Loucy (cell line): ENCODE measurements around the gene DHX40.
"Not testable (repeated sequence)": the region's sequence is repeated elsewhere in the genome, so short reads cannot be mapped to it uniquely, and the experiment has no call there.

Experiments used
- H2AFZ ChIP-seq: fragments of 200-600 bp; sonication (generic); 2 replicates; pipeline ENCODE4 v1.6.0; 2016; ENCODE audit warnings: antibody characterized with exemption, mild to moderate bottlenecking, low read length, moderate library complexity
- H3F3A ChIP-seq: fragments of 200-600 bp; 2 replicates; pipeline ENCODE4 v1.6.0; 2016; ENCODE audit warnings: antibody characterized with exemption, low read depth, mild to moderate bottlenecking
- H3K27me3 ChIP-seq: fragments of 200-600 bp; sonication (generic); 2 replicates; pipeline ENCODE4 v1.6.1; 2014; ENCODE audit warnings: low read length, mild to moderate bottlenecking; ENCODE audit not compliant: insufficient read depth, poor library complexity, severe bottlenecking
- H3K36me3 ChIP-seq: fragments of 200-600 bp; sonication (generic); 2 replicates; pipeline ENCODE4 v1.6.1; 2016; ENCODE audit warnings: low read length; ENCODE audit not compliant: insufficient read depth
- H3K4me1 ChIP-seq: fragments of 200-600 bp; sonication (generic); 2 replicates; pipeline ENCODE4 v1.5.1; 2014; ENCODE audit warnings: low read length, mild to moderate bottlenecking; ENCODE audit not compliant: insufficient read depth, poor library complexity, severe bottlenecking
- H3K4me2 ChIP-seq: fragments of 200-600 bp; sonication (generic); 2 replicates; pipeline ENCODE4 v1.6.0; 2014; ENCODE audit warnings: antibody characterized with exemption, low read length, low read depth, mild to moderate bottlenecking; ENCODE audit not compliant: poor library complexity, severe bottlenecking
- H3K4me3 ChIP-seq: fragments of 200-600 bp; sonication (generic); 2 replicates; pipeline ENCODE4 v1.5.1; 2014; ENCODE audit warnings: low read length, mild to moderate bottlenecking, mixed read lengths; ENCODE audit not compliant: poor library complexity, severe bottlenecking
- H3K79me2 ChIP-seq: fragments of 200-600 bp; sonication (generic); 2 replicates; pipeline ENCODE4 v1.6.1; 2014; ENCODE audit warnings: low read length; ENCODE audit not compliant: insufficient read depth
- H3K9ac ChIP-seq: fragments of 200-600 bp; sonication (generic); 2 replicates; pipeline ENCODE4 v1.6.0; 2014; ENCODE audit warnings: mild to moderate bottlenecking, low read depth, low read length, moderate library complexity; ENCODE audit not compliant: poor library complexity, severe bottlenecking
- H3K9me2 ChIP-seq: fragments of 200-600 bp; sonication (generic); replicated peaks from 2 replicates; pipeline ENCODE4 v1.6.1; 2016; ENCODE audit warnings: low read depth, low read length, mixed read lengths
- H3K9me3 ChIP-seq: fragments of 200-600 bp; sonication (generic); 2 replicates; pipeline ENCODE4 v1.6.1; 2014; ENCODE audit warnings: mild to moderate bottlenecking, antibody characterized with exemption, low read length, low read depth; ENCODE audit not compliant: insufficient read depth
- H4K20me1 ChIP-seq: fragments of 200-600 bp; sonication (generic); 2 replicates; pipeline ENCODE4 v1.6.0; 2014; ENCODE audit warnings: antibody characterized with exemption, low read length, mild to moderate bottlenecking; ENCODE audit not compliant: insufficient read depth, poor library complexity, severe bottlenecking
- EZH2phosphoT487 ChIP-seq: fragments of 200-600 bp; IDR thresholded peaks from 2 replicates; pipeline ENCODE4 v1.6.1; 2018; ENCODE audit warnings: antibody characterized with exemption, mild to moderate bottlenecking, moderate library complexity, borderline replicate concordance
- TF ChIP-seq, protein P1 (sequence below): fragments of 200-600 bp; sonication (generic); conservative IDR thresholded peaks from 2 replicates; pipeline ENCODE4 v1.5.1; 2014; ENCODE audit warnings: mild to moderate bottlenecking, antibody characterized with exemption, low read length

Gene DHX40

DNA sequence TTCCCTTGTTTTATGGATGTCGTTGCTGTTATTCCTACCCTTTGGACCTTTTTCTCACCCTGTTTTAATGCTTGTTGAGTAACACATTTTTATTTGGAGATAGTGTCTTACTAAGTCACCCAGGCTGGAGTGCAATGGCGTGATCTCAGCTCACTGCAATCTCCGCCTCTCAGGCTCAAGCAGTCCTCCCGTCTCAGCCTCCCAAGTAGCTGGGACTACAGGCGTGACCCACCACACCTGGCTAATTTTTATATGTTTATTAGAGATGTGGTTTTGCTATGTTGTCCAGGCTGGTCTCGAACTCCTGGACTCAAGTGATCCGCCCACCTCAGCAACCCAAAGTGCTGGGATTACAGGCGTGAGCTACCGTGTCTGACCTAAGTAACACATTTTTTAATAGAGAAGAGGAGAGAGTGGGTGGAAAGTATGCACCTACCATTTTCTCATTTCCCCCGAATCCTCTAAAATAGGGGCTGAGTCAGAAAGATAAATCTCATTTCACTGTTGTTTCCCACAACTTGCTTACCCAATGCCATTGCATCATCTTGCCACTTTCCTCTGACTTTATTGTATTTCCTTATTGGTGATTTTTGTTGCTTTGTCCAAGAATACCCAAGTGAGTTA lies 7.0 kb downstream of the DHX40 start:
- H3K4me1 ChIP-seq, result no peaks in the 10 kb centered on the region
- peaks cover 2% of the 10 kb centered on the region for H4K20me1 ChIP-seq
- H3K9ac ChIP-seq, result no peak overlapping the region
- H3K4me3 ChIP-seq, result no peak overlapping the region
- H3F3A ChIP-seq, result no peaks in the 10 kb centered on the region
- no peak overlapping the region for H2AFZ ChIP-seq
- H3K9me2 ChIP-seq, result no peaks in the 10 kb centered on the region
- TF ChIP-seq, protein P1, sequence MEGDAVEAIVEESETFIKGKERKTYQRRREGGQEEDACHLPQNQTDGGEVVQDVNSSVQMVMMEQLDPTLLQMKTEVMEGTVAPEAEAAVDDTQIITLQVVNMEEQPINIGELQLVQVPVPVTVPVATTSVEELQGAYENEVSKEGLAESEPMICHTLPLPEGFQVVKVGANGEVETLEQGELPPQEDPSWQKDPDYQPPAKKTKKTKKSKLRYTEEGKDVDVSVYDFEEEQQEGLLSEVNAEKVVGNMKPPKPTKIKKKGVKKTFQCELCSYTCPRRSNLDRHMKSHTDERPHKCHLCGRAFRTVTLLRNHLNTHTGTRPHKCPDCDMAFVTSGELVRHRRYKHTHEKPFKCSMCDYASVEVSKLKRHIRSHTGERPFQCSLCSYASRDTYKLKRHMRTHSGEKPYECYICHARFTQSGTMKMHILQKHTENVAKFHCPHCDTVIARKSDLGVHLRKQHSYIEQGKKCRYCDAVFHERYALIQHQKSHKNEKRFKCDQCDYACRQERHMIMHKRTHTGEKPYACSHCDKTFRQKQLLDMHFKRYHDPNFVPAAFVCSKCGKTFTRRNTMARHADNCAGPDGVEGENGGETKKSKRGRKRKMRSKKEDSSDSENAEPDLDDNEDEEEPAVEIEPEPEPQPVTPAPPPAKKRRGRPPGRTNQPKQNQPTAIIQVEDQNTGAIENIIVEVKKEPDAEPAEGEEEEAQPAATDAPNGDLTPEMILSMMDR, result no peak
- H3K36me3 ChIP-seq, result no peaks in the 10 kb centered on the region
- peaks cover 2% of the 10 kb centered on the region for H3K79me2 ChIP-seq
- no peaks in the 10 kb centered on the region for H3K9me3 ChIP-seq
- H3K4me2 ChIP-seq, result no peak overlapping the region
- H3K27me3 ChIP-seq, result no peaks in the 10 kb centered on the region

DNA sequence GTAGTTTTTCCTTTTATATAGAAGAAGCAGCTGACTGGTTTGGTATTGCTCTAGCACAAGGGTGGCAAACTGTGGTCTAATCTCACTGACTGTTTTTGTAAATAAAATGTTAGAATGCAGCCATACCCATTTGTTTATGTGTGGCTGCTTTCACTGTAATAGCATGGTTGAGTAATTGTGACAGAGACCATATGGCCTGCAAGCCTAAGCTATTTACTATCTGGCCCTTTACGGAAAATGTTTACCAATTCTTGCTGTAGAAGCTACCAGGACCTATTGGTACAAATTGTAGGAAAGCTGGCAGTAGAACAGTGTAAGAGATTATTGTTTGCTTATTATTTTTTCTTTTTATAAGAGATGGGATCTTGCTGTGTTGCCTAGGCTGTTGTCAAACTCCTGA lies 18.8 kb downstream of the DHX40 start:
- H4K20me1 ChIP-seq, H2AFZ ChIP-seq, H3F3A ChIP-seq, H3K4me2 ChIP-seq, H3K4me3 ChIP-seq, H3K9me2 ChIP-seq, H3K36me3 ChIP-seq, H3K4me1 ChIP-seq, H3K9me3 ChIP-seq, H3K79me2 ChIP-seq, H3K27me3 ChIP-seq, H3K9ac ChIP-seq: not testable (repeated sequence)

DNA sequence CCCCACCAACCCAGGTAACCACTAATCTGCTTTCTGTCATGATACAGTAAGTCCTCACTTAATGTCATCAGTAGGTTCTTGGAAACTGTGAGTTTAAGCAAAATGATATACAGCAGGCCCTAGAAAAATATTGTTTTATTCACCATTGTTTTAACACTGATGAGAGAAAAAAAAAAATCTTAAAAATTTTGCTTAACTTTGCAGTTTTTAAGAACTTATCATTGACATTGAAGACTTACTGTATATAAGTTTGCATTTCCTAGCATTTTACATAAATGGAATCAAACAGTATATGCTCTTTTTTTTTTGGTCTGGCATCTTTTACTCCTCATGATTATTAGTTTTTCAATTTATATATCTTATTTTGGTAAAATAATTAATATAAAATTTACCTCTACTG lies 34.8 kb downstream of the DHX40 start:
- H3F3A ChIP-seq, result no peaks in the 10 kb centered on the region
- peaks cover 52% of the 10 kb centered on the region; the same call in 1 of the 2 replicates for H3K36me3 ChIP-seq
- H3K4me1 ChIP-seq, result no peaks in the 10 kb centered on the region
- H3K79me2 ChIP-seq, result no peaks in the 10 kb centered on the region
- no peaks in the 10 kb centered on the region for H3K27me3 ChIP-seq
- H3K4me2 ChIP-seq, result no peak overlapping the region
- H3K9me3 ChIP-seq, result no peaks in the 10 kb centered on the region
- H3K4me3 ChIP-seq, result no peak overlapping the region
- TF ChIP-seq, protein P1, result no peak
- TF ChIP-seq EZH2phosphoT487, result no peak
- H4K20me1 ChIP-seq, result no peaks in the 10 kb centered on the region
- no peaks in the 10 kb centered on the region for H3K9me2 ChIP-seq
- H2AFZ ChIP-seq, result no peak overlapping the region
- no peak overlapping the region for H3K9ac ChIP-seq

DNA sequence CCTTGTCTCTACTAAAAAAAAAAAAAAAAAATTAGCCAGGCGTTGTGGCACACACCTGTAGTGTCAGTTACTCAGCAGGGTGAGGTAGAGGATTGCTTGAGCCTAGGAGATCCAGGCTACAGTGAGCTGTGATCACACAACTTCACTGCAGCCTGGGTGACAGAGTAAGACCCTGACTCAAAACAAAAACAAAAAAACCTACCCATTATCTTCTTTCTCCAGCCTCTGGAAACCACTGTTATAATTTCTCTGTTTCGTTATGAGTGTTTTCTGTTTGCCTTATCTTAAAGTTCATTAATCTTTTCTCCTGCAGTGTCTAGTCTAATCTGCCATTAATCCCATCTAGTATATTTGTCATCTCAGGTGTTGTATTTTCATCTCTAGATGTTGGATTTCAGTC lies 35.7 kb downstream of the DHX40 start:
- Histone ChIP-seq H2AFZ (no peak overlapping the region), H3F3A (no peaks in the 10 kb centered on the region), H3K79me2 (no peaks in the 10 kb centered on the region), H3K9ac (no peak overlapping the region), H3K4me1 (no peaks in the 10 kb centered on the region), H3K4me3 (no peak overlapping the region), H3K27me3 (no peaks in the 10 kb centered on the region), H3K9me3 (no peaks in the 10 kb centered on the region), H3K4me2 (no peak overlapping the region), H3K9me2 (no peaks in the 10 kb centered on the region), H4K20me1 (no peaks in the 10 kb centered on the region), H3K36me3 (peaks cover 61% of the 10 kb centered on the region; the same call in 1 of the 2 replicates)
- TF ChIP-seq EZH2phosphoT487, result no peak
- TF ChIP-seq, protein P1, result no peak
